ENCODE measurements around the gene MRPL45.

MRPL45 gene

DNA sequence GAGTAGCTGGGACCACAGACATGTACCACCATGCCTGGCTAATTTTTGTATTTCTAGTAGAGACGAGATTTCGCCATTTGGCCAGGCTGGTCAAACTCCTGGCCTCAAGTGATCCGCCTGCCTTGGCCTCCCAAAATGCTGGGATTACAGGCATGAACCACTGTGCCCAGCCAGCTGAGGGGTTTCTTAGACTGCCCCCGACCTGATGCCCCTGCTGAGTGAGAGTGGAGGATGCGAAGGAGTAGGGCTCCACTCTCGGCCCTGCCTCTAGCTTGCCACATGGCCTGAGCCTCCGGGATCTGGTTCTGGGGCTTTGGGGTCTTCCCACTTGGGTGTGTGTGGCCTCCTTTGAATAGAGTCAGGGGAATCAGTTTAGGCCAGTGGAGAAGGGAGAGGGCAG, 35.8 kb downstream of the MRPL45 start:
- H4K91ac ChIP-seq (ENCODE audit: low read length), result no peak overlapping the region
- DNase-seq, result no peak
- H2BK12ac ChIP-seq (ENCODE audit: low read length in 2 of 2), result no peak overlapping the region
- peaks cover 86 to 89% of the 10 kb centered on the region in 2 experiments for H3K27me3 ChIP-seq (ENCODE audit: control insufficient read depth in 1 of 2, insufficient read depth in 1 of 2, low read length in 2 of 2)
- no peak overlapping the region for H3K4me3 ChIP-seq (ENCODE audit: insufficient read depth in 1 of 2, low read depth in 1 of 2, low read length in 2 of 2)
- H3K79me1 ChIP-seq (replicated peaks; ENCODE audit: low read length, poor library complexity, severe bottlenecking), result no peaks in the 10 kb centered on the region
- H2BK120ac ChIP-seq (ENCODE audit: low read depth, low read length), result no peak overlapping the region
- no peak overlapping the region for H2AFZ ChIP-seq (ENCODE audit: low read depth, low read length)
- H3K27ac ChIP-seq (ENCODE audit: low read length, poor library complexity, severe bottlenecking), result no peak overlapping the region
- H2BK5ac ChIP-seq (ENCODE audit: low read depth, low read length, poor library complexity, severe bottlenecking), result no peak overlapping the region
- no peak overlapping the region for H3K23ac ChIP-seq (ENCODE audit: low read length in 2 of 2)
- no peak overlapping the region for H3K4ac ChIP-seq (ENCODE audit: low read depth in 1 of 2, low read length in 2 of 2)
- no peak overlapping the region for H3K18ac ChIP-seq (ENCODE audit: low read depth in 1 of 2, low read length in 2 of 2)
- no peak overlapping the region for H4K8ac ChIP-seq (ENCODE audit: low read length)
- no peak overlapping the region for H3K9ac ChIP-seq (ENCODE audit: low read length)
- no peak overlapping the region for H3K4me2 ChIP-seq (ENCODE audit: low read length, poor library complexity, severe bottlenecking)
- no peak overlapping the region for H2BK15ac ChIP-seq (ENCODE audit: low read depth, poor library complexity, severe bottlenecking)
- no peaks in the 10 kb centered on the region for H3K36me3 ChIP-seq (ENCODE audit: control insufficient read depth in 1 of 2, insufficient read depth in 2 of 2, low read depth in 1 of 2, low read length in 2 of 2)
- peaks cover 2% of the 10 kb centered on the region for H3K4me1 ChIP-seq (ENCODE audit: control insufficient read depth, insufficient read depth, low read depth, low read length)
- H3K9me3 ChIP-seq (ENCODE audit: control insufficient read depth, low read length), result no peaks in the 10 kb centered on the region
- no peak overlapping the region for H3K14ac ChIP-seq (ENCODE audit: low read length in 2 of 2)
- WGBS, result 86% methylated on average over 7 of the region's 7 CpGs
- H2AK5ac ChIP-seq (ENCODE audit: low read length, severe bottlenecking), result no peak overlapping the region

GRCh38 chr17:38333635-38334295, 36.8 kb downstream of the MRPL45 start:
- no peaks in the 10 kb centered on the region for H3K79me1 ChIP-seq (replicated peaks; ENCODE audit: low read length, poor library complexity, severe bottlenecking)
- no peak overlapping the region for H3K4ac ChIP-seq (ENCODE audit: low read depth in 1 of 2, low read length in 2 of 2)
- peaks cover 2% of the 10 kb centered on the region for H3K4me1 ChIP-seq (ENCODE audit: control insufficient read depth, insufficient read depth, low read depth, low read length)
- no peak overlapping the region for H3K18ac ChIP-seq (ENCODE audit: low read depth in 1 of 2, low read length in 2 of 2)
- no peak overlapping the region for H2BK15ac ChIP-seq (ENCODE audit: low read depth, poor library complexity, severe bottlenecking)
- no peak overlapping the region for H2AFZ ChIP-seq (ENCODE audit: low read depth, low read length)
- H3K9me3 ChIP-seq (ENCODE audit: control insufficient read depth, low read length), result no peaks in the 10 kb centered on the region
- no peak overlapping the region for H3K4me3 ChIP-seq (ENCODE audit: insufficient read depth in 1 of 2, low read depth in 1 of 2, low read length in 2 of 2)
- H3K27ac ChIP-seq (ENCODE audit: low read length, poor library complexity, severe bottlenecking), result no peak overlapping the region
- no peak overlapping the region for H4K8ac ChIP-seq (ENCODE audit: low read length)
- H3K23ac ChIP-seq (ENCODE audit: low read length in 2 of 2), result peak overlapping the region in 1 of 2 experiments; percentile 23
- no peaks in the 10 kb centered on the region for H3K36me3 ChIP-seq (ENCODE audit: control insufficient read depth in 1 of 2, insufficient read depth in 2 of 2, low read depth in 1 of 2, low read length in 2 of 2)
- H2AK5ac ChIP-seq (ENCODE audit: low read length, severe bottlenecking), result no peak overlapping the region
- peak overlapping the region in 1 of 2 experiments; percentile 63 for H3K14ac ChIP-seq (ENCODE audit: low read length in 2 of 2)
- H3K9ac ChIP-seq (ENCODE audit: low read length), result no peak overlapping the region
- peak; percentile 18 for DNase-seq
- H2BK120ac ChIP-seq (ENCODE audit: low read depth, low read length), result no peak overlapping the region
- no peak overlapping the region for H2BK12ac ChIP-seq (ENCODE audit: low read length in 2 of 2)
- H3K4me2 ChIP-seq (ENCODE audit: low read length, poor library complexity, severe bottlenecking), result no peak overlapping the region
- H4K91ac ChIP-seq (ENCODE audit: low read length), result no peak overlapping the region
- peaks cover 85 to 94% of the 10 kb centered on the region in 2 experiments for H3K27me3 ChIP-seq (ENCODE audit: control insufficient read depth in 1 of 2, insufficient read depth in 1 of 2, low read length in 2 of 2)
- H2BK5ac ChIP-seq (ENCODE audit: low read depth, low read length, poor library complexity, severe bottlenecking), result no peak overlapping the region
- WGBS, result 42% methylated on average over 12 of the region's 12 CpGs

GRCh38 chr17:38334480-38335364, 37.8 kb downstream of the MRPL45 start:
- Histone ChIP-seq H3K4ac (ENCODE audit: low read depth in 1 of 2, low read length in 2 of 2) (no peak overlapping the region), H3K27ac (ENCODE audit: low read length, poor library complexity, severe bottlenecking) (no peak overlapping the region), H2AK5ac (ENCODE audit: low read length, severe bottlenecking) (no peak overlapping the region), H3K36me3 (ENCODE audit: control insufficient read depth in 1 of 2, insufficient read depth in 2 of 2, low read depth in 1 of 2, low read length in 2 of 2) (no peaks in the 10 kb centered on the region), H3K9me3 (ENCODE audit: control insufficient read depth, low read length) (no peaks in the 10 kb centered on the region), H3K14ac (ENCODE audit: low read length in 2 of 2) (no peak overlapping the region), H2BK15ac (ENCODE audit: low read depth, poor library complexity, severe bottlenecking) (no peak overlapping the region), H2BK12ac (ENCODE audit: low read length in 2 of 2) (no peak overlapping the region), H3K4me3 (ENCODE audit: insufficient read depth in 1 of 2, low read depth in 1 of 2, low read length in 2 of 2) (peak overlapping the region in 1 of 2 experiments; percentile 2), H4K8ac (ENCODE audit: low read length) (no peak overlapping the region), H3K27me3 (ENCODE audit: control insufficient read depth in 1 of 2, insufficient read depth in 1 of 2, low read length in 2 of 2) (peaks cover 84 to 91% of the 10 kb centered on the region in 2 experiments), H2BK5ac (ENCODE audit: low read depth, low read length, poor library complexity, severe bottlenecking) (no peak overlapping the region), H3K4me2 (ENCODE audit: low read length, poor library complexity, severe bottlenecking) (no peak overlapping the region), H2AFZ (ENCODE audit: low read depth, low read length) (no peak overlapping the region), H3K23ac (ENCODE audit: low read length in 2 of 2) (no peak overlapping the region), H3K79me1 (replicated peaks; ENCODE audit: low read length, poor library complexity, severe bottlenecking) (no peaks in the 10 kb centered on the region), H3K18ac (ENCODE audit: low read depth in 1 of 2, low read length in 2 of 2) (no peak overlapping the region), H2BK120ac (ENCODE audit: low read depth, low read length) (no peak overlapping the region), H4K91ac (ENCODE audit: low read length) (no peak overlapping the region), H3K9ac (ENCODE audit: low read length) (no peak overlapping the region), H3K4me1 (ENCODE audit: control insufficient read depth, insufficient read depth, low read depth, low read length) (no peaks in the 10 kb centered on the region)
- no peak for DNase-seq
- 90% methylated on average over 28 of the region's 30 CpGs for WGBS

- Histone ChIP-seq H2BK5ac (ENCODE audit: low read depth, low read length, poor library complexity, severe bottlenecking) (no peak overlapping the region), H2AK5ac (ENCODE audit: low read length, severe bottlenecking) (no peak overlapping the region), H3K4me2 (ENCODE audit: low read length, poor library complexity, severe bottlenecking) (no peak overlapping the region), H3K79me1 (replicated peaks; ENCODE audit: low read length, poor library complexity, severe bottlenecking) (no peaks in the 10 kb centered on the region), H3K9me3 (ENCODE audit: control insufficient read depth, low read length) (no peaks in the 10 kb centered on the region), H3K23ac (ENCODE audit: low read length in 2 of 2) (no peak overlapping the region), H3K9ac (ENCODE audit: low read length) (no peak overlapping the region), H2AFZ (ENCODE audit: low read depth, low read length) (no peak overlapping the region), H3K27me3 (ENCODE audit: control insufficient read depth in 1 of 2, insufficient read depth in 1 of 2, low read length in 2 of 2) (peaks cover 76 to 78% of the 10 kb centered on the region in 2 experiments), H2BK120ac (ENCODE audit: low read depth, low read length) (no peak overlapping the region), H4K8ac (ENCODE audit: low read length) (no peak overlapping the region), H3K36me3 (ENCODE audit: control insufficient read depth in 1 of 2, insufficient read depth in 2 of 2, low read depth in 1 of 2, low read length in 2 of 2) (no peaks in the 10 kb centered on the region), H3K27ac (ENCODE audit: low read length, poor library complexity, severe bottlenecking) (no peak overlapping the region), H3K14ac (ENCODE audit: low read length in 2 of 2) (no peak overlapping the region), H3K4me3 (ENCODE audit: insufficient read depth in 1 of 2, low read depth in 1 of 2, low read length in 2 of 2) (no peak overlapping the region), H2BK12ac (ENCODE audit: low read length in 2 of 2) (no peak overlapping the region), H3K4me1 (ENCODE audit: control insufficient read depth, insufficient read depth, low read depth, low read length) (peaks cover 5% of the 10 kb centered on the region), H3K18ac (ENCODE audit: low read depth in 1 of 2, low read length in 2 of 2) (no peak overlapping the region), H4K91ac (ENCODE audit: low read length) (no peak overlapping the region), H2BK15ac (ENCODE audit: low read depth, poor library complexity, severe bottlenecking) (no peak overlapping the region), H3K4ac (ENCODE audit: low read depth in 1 of 2, low read length in 2 of 2) (no peak overlapping the region)
- DNase-seq, result no peak
- WGBS, result 97% methylated on average over 10 of the region's 11 CpGs
Observed at GRCh38 chr17:38336838-38337237, 39.9 kb downstream of the MRPL45 start.

Data from mesenchymal stem cell (in vitro differentiated cells and primary cell).